HG03039 (cell line): ENCODE measurements around the gene ORM1.
"Not testable (repeated sequence)": the region's sequence is repeated elsewhere in the genome, so short reads cannot be mapped to it uniquely, and the experiment has no call there.

Experiments
- ATAC-seq: cut with Tn5 transposase; IDR thresholded peaks from one replicate; pipeline ENCODE4 v1.9.1; 2021; ENCODE audit warnings: mild to moderate bottlenecking, moderate library complexity; ENCODE audit not compliant: unreplicated experiment

The ORM1 gene

GRCh38 chr9:114304416-114305188, 18.3 kb upstream of the ORM1 start:
- no peak for ATAC-seq

- ATAC-seq: no peak
These were observed 15.0 kb upstream of the ORM1 start for GRCh38 chr9:114307899-114308267.

- no peak for ATAC-seq
These were observed 14.4 kb upstream of the ORM1 start for GRCh38 chr9:114308361-114308950.

- no peak for ATAC-seq
These were observed 13.8 kb upstream of the ORM1 start for GRCh38 chr9:114309096-114309495.

GRCh38 chr9:114310471-114311450, 12.1 kb upstream of the ORM1 start:
- ATAC-seq: no peak

- no peak for ATAC-seq
These were observed 11.1 kb upstream of the ORM1 start for GRCh38 chr9:114311571-114312512.

- ATAC-seq: no peak
These were observed 10.4 kb upstream of the ORM1 start for GRCh38 chr9:114312513-114312875.

GRCh38 chr9:114313186-114313585, 9.7 kb upstream of the ORM1 start:
- ATAC-seq: no peak

GRCh38 chr9:114314256-114314867, 8.5 kb upstream of the ORM1 start:
- no peak for ATAC-seq

- ATAC-seq: no peak
These were observed 7.8 kb upstream of the ORM1 start for GRCh38 chr9:114314881-114315722.

- ATAC-seq: no peak
These were observed 7.1 kb upstream of the ORM1 start for GRCh38 chr9:114315723-114316363.

- no peak for ATAC-seq
These were observed 6.2 kb upstream of the ORM1 start for GRCh38 chr9:114316605-114317230.

GRCh38 chr9:114317665-114318357, 5.1 kb upstream of the ORM1 start:
- ATAC-seq: no peak

GRCh38 chr9:114318416-114318815, 4.5 kb upstream of the ORM1 start:
- ATAC-seq: no peak

- ATAC-seq: no peak
These were observed 3.8 kb upstream of the ORM1 start for GRCh38 chr9:114319147-114319546.

GRCh38 chr9:114320710-114321109, 2.2 kb upstream of the ORM1 start:
- ATAC-seq: not testable (repeated sequence)

GRCh38 chr9:114321759-114322158, 1.1 kb upstream of the ORM1 start:
- ATAC-seq: no peak
